Stimulated activated CD4-positive, alpha-beta T cell treated with anti-CD3 and anti-CD28 coated beads, Interleukin-4, amount 100 ng/mL, for 48 hours (primary cell): ENCODE data around the gene CDY2A.
"Not testable (repeated sequence)": the region's sequence is repeated elsewhere in the genome, so short reads cannot be mapped to it uniquely, and the experiment has no call there.

ENCODE experiments used
- DNase-seq, 2 donors: peaks; one replicate each; pipeline ENCODE4 v3.0.0-alpha.2; 2020; ENCODE audit warnings: low read depth in 2 of 2

CDY2A gene

GRCh38 chrY:18025487-18025886, at the start of gene CDY2A:
Gene CDY2A (plus strand): TSS chrY:18025787. CDS start chrY:18026115, 328 bp downstream.
- not testable (repeated sequence) for DNase-seq

GRCh38 chrY:17997586-17997985, 28.0 kb upstream of the CDY2A start:
- not testable (repeated sequence) for DNase-seq

- not testable (repeated sequence) for DNase-seq
These were observed 27.3 kb upstream of the CDY2A start for GRCh38 chrY:17998266-17998665.

- not testable (repeated sequence) for DNase-seq
These were observed 1.7 kb upstream of the CDY2A start for GRCh38 chrY:18023897-18024296.

GRCh38 chrY:18028845-18029244, 3.3 kb downstream of the CDY2A start:
- not testable (repeated sequence) for DNase-seq

GRCh38 chrY:18030178-18030577, 4.6 kb downstream of the CDY2A start:
- not testable (repeated sequence) for DNase-seq

GRCh38 chrY:18034100-18034814, 8.7 kb downstream of the CDY2A start:
- DNase-seq, result not testable (repeated sequence)

GRCh38 chrY:18034864-18035263, 9.3 kb downstream of the CDY2A start:
- not testable (repeated sequence) for DNase-seq

GRCh38 chrY:18044990-18045389, 19.4 kb downstream of the CDY2A start:
- DNase-seq, result not testable (repeated sequence)

- DNase-seq, result not testable (repeated sequence)
These were observed 22.8 kb downstream of the CDY2A start for GRCh38 chrY:18048149-18049040.

- DNase-seq, result not testable (repeated sequence)
These were observed 23.5 kb downstream of the CDY2A start for GRCh38 chrY:18049061-18049460.

- DNase-seq, result not testable (repeated sequence)
These were observed 30.9 kb downstream of the CDY2A start for GRCh38 chrY:18056473-18056872.

- not testable (repeated sequence) for DNase-seq
These were observed 47.9 kb downstream of the CDY2A start for GRCh38 chrY:18073464-18073863.
